Measurements from ENCODE around the gene MTA2. TPM values are rescaled to one million over a fixed set of nuclear protein-coding genes. Genes with fewer than 3 reads are reported as not detected.

MTA2 gene
- total RNA-seq, 1 donor = 110 TPM

- TF ChIP-seq, protein P1, sequence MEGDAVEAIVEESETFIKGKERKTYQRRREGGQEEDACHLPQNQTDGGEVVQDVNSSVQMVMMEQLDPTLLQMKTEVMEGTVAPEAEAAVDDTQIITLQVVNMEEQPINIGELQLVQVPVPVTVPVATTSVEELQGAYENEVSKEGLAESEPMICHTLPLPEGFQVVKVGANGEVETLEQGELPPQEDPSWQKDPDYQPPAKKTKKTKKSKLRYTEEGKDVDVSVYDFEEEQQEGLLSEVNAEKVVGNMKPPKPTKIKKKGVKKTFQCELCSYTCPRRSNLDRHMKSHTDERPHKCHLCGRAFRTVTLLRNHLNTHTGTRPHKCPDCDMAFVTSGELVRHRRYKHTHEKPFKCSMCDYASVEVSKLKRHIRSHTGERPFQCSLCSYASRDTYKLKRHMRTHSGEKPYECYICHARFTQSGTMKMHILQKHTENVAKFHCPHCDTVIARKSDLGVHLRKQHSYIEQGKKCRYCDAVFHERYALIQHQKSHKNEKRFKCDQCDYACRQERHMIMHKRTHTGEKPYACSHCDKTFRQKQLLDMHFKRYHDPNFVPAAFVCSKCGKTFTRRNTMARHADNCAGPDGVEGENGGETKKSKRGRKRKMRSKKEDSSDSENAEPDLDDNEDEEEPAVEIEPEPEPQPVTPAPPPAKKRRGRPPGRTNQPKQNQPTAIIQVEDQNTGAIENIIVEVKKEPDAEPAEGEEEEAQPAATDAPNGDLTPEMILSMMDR (IDR thresholded peaks at IDR 0.05; ENCODE audit: insufficient read depth, low read length) = peak; percentile 70
- peak; percentile 87 for DNase-seq (ENCODE audit: low read depth)
- peak within 1 kb of the TSS; percentile 86 for H3K4me3 ChIP-seq (ENCODE audit: low read depth, low read length)
Measured at GRCh38 chr11:62612366-62613290, 11.0 kb upstream of the MTA2 start, which contains the start of the genes EML3 and ROM1. EML3 (minus strand) TSS chr11:62612775; CDS start chr11:62612457, 318 bp downstream. ROM1 (plus strand) TSS chr11:62613257; CDS start chr11:62613282, 25 bp downstream.

DNA sequence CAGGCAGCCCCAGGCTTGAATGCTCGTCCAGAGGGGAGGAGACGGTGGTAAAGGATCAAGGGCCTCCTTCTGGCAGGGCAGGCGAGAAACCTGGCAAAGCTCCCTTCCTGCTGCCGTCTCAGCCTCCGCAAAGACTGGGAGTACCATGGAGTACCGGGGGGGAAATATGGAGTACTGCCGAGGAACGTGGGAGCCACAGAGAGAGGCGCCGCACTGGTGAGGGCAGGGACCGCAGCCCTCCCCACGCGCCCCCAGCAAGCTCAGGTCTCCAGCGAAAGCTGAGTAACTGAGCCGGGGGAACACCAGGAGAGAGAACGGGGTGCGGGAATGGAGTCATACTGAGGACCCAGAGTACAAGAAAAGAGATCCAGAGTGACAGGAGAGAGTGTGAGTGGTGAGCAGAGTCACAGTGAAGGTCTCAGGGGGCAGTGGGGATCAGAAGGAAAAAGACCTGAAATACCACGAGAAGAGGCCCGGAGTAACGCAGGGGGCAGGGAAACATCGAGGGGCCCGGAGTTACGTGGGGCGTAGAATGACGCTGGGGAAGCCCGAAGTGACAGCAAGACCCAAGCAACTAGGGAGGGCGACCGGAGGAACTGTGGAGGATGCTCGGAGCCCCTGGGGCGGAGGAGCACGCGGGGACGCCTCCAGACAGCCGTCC is 10.2 kb upstream of the MTA2 start:
- H3K4me3 ChIP-seq (ENCODE audit: low read depth, low read length) = peak overlapping the region; percentile 86
- DNase-seq (ENCODE audit: low read depth) = peak; percentile 79
- TF ChIP-seq, protein P1 (IDR thresholded peaks at IDR 0.05; ENCODE audit: insufficient read depth, low read length) = peak; percentile 4

DNA sequence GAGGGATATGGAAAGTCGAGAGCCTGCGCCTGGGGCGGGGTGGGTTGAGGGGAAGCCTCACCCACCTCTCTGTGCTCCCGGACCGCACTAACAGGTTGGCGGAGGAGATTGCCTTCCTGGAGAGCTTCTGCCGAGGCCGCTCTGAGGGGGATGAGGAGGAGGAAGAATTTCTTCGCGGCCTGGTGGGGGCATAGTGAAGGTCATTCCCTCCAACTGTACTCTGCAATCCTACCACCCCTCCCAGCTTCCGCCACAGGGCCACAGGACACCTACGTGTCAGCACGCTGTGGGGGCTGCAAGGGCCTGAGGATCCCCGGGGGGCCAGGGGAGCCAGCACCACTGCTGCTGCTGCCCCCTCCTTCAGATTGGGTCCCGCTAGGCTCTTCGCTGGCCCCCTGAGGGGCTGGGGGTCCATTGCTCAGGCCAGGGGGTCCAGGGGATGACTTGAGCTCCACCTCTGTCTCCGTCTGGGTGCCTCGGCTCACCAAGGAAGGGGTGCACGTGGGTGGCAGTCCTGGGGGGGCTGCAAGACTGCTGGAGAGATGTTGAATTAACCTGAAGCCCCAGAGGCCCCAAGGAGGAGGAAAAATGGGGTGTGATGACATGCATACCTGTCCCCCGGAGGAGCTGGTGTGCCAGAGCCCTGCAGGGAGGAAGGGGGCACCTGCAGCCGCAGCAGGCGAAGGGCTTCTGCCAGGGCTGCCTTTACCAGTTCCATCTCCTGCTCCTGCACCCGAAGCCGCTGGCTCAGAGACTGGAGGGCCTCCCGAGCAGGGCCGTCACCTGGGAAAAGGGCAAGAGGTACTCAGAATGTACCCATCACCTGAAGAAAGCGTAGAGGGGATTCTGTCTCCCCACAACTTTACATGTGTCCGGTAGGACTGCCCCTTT is 9.4 kb upstream of the MTA2 start:
- TF ChIP-seq, protein P1 (IDR thresholded peaks at IDR 0.05; ENCODE audit: insufficient read depth, low read length) = no peak
- DNase-seq (ENCODE audit: low read depth) = no peak
- peak overlapping the region; percentile 86 for H3K4me3 ChIP-seq (ENCODE audit: low read depth, low read length)

- H3K4me3 ChIP-seq (ENCODE audit: low read depth, low read length) = no peak overlapping the region
- DNase-seq (ENCODE audit: low read depth) = no peak
- TF ChIP-seq, protein P1 (IDR thresholded peaks at IDR 0.05; ENCODE audit: insufficient read depth, low read length) = no peak
Measured at GRCh38 chr11:62610403-62610802, 8.7 kb upstream of the MTA2 start.

DNA sequence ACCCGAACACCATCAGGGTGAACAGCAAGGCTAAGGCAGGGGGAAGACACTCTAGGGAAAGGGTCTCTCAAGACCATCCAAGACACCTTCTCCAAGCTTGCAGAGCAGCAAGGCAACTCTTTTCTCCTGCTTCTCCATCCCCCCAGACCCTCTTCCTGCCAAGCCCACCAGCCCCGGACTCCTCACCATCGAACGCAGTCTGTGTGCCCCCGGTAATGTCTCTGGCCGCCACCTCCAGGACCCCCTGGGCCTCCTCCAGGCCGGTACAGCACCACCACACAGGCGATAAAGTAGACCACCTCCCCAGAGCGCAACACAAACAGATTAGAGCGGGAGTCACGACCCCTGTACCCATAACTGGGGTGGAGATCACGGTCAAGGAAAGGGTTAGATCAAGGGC is 7.1 kb upstream of the MTA2 start:
- no peak overlapping the region for H3K4me3 ChIP-seq (ENCODE audit: low read depth, low read length)
- TF ChIP-seq, protein P1 (IDR thresholded peaks at IDR 0.05; ENCODE audit: insufficient read depth, low read length) = no peak
- no peak for DNase-seq (ENCODE audit: low read depth)

- TF ChIP-seq, protein P1 (IDR thresholded peaks at IDR 0.05; ENCODE audit: insufficient read depth, low read length) = no peak
Measured at GRCh38 chr11:62607714-62608113, 6.0 kb upstream of the MTA2 start.

More at GRCh38 chr11:62607714-62608113, 6.0 kb upstream of the MTA2 start:
- DNase-seq (ENCODE audit: low read depth) = no peak
- no peak overlapping the region for H3K4me3 ChIP-seq (ENCODE audit: low read depth, low read length)

Data from fibroblast of the aortic adventitia (primary cell).